OCI-LY7 (cell line): Measurements from ENCODE around the gene SELENOW. TPM values are rescaled to one million over a fixed set of nuclear protein-coding genes. Genes with fewer than 3 reads are reported as not detected.
"Not testable (repeated sequence)": the region's sequence is repeated elsewhere in the genome, so short reads cannot be mapped to it uniquely, and the experiment has no call there.

Source experiments
- BruUV-seq: library from RNA; stranded (reverse); fragments of 400-500 nt; replicated peaks from 2 replicates; lab custom pipeline; 2021; lab: Mats Ljungman, UMichigan
- CTCF ChIA-PET: fragments of 300-600 bp; sonication (Branson Sonifier 250); formaldehyde crosslinking; loops from one replicate; lab custom pipeline; 2022; ENCODE audit warnings: antibody characterized with exemption; ENCODE audit not compliant: unreplicated experiment; lab: Charles Lee
- POLR2A ChIA-PET: fragments of 300-600 bp; sonication (Branson Sonifier 250); formaldehyde crosslinking; loops from one replicate; lab custom pipeline; 2022; ENCODE audit warnings: antibody characterized with exemption; lab: Charles Lee
- DNase-seq: peaks from one replicate; pipeline ENCODE4 v3.0.0-alpha.2; 2015; ENCODE audit warnings: low spot score
- H2AFZ ChIP-seq: fragments of 200-600 bp; sonication (generic), shearing (Covaris generic); 2 replicates; pipeline ENCODE4 v1.6.1; 2014; ENCODE audit warnings: mild to moderate bottlenecking, antibody characterized with exemption, low read length, moderate library complexity
- H3K27ac ChIP-seq: fragments of 200-600 bp; sonication (generic); 2 replicates; pipeline ENCODE4 v1.5.1; 2014; ENCODE audit warnings: mixed run types, low read depth, mild to moderate bottlenecking, moderate library complexity, low read length, inconsistent platforms; ENCODE audit not compliant: poor library complexity, severe bottlenecking
- H3K36me3 ChIP-seq: fragments of 200-600 bp; sonication (generic); 2 replicates; pipeline ENCODE4 v1.6.1; 2014; ENCODE audit warnings: mild to moderate bottlenecking, antibody characterized with exemption, low read length, moderate library complexity, mixed read lengths; ENCODE audit not compliant: insufficient read depth
- H3K4me1 ChIP-seq: fragments of 200-600 bp; sonication (generic); 2 replicates; pipeline ENCODE4 v1.5.1; 2014; ENCODE audit warnings: mild to moderate bottlenecking, low read length; ENCODE audit not compliant: insufficient read depth, poor library complexity, severe bottlenecking
- H3K4me2 ChIP-seq: fragments of 200-600 bp; sonication (generic); 2 replicates; pipeline ENCODE4 v1.6.1; 2014; ENCODE audit warnings: mild to moderate bottlenecking, low read length
- H3K4me3 ChIP-seq: fragments of 200-600 bp; sonication (generic); 2 replicates; pipeline ENCODE4 v1.5.1; 2014; ENCODE audit warnings: mild to moderate bottlenecking, low read depth, low read length; ENCODE audit not compliant: poor library complexity, severe bottlenecking
- H3K79me2 ChIP-seq: fragments of 200-600 bp; sonication (generic); 2 replicates; pipeline ENCODE4 v1.6.1; 2016; ENCODE audit warnings: low read depth, mild to moderate bottlenecking, low read length, moderate library complexity, mixed read lengths; ENCODE audit not compliant: insufficient read depth
- H3K9me2 ChIP-seq: fragments of 200-600 bp; sonication (generic); 2 replicates; pipeline ENCODE4 v1.6.1; 2016; ENCODE audit warnings: mild to moderate bottlenecking, low read length, mixed read lengths; ENCODE audit not compliant: insufficient read depth
- H3K9me3 ChIP-seq: fragments of 200-600 bp; sonication (generic); 2 replicates; pipeline ENCODE4 v1.6.1; 2014; ENCODE audit warnings: mild to moderate bottlenecking, mixed run types, low read length, mixed read lengths
- H4K20me1 ChIP-seq: fragments of 200-600 bp; sonication (generic); 2 replicates; pipeline ENCODE4 v1.6.1; 2014; ENCODE audit warnings: mild to moderate bottlenecking, antibody characterized with exemption, low read length, moderate library complexity, mixed read lengths; ENCODE audit not compliant: insufficient read depth
- EZH2phosphoT487 ChIP-seq: fragments of 200-600 bp; sonication (generic); IDR thresholded peaks from 2 replicates; pipeline ENCODE4 v1.6.1; 2018; ENCODE audit warnings: low read depth, borderline replicate concordance, mild to moderate bottlenecking, mixed run types, antibody characterized with exemption, low read length, moderate library complexity, mixed read lengths
- intact Hi-C: fragments of 100-400 bp; cut with micrococcal nuclease; formaldehyde crosslinking; loops from one replicate; pipeline ENCODE4 v1.10.0; 2022; ENCODE audit not compliant: unreplicated experiment
- total RNA-seq, 2 experiments: library from RNA; depleted of rRNA in 1 of 2; stranded (reverse); fragments of >200 nt in 1 of 2; shearing (Covaris generic) in 1 of 2; gene quantifications; 2 replicates each; pipeline ENCODE4 v1.2.3, GENCODE V29; 2014 to 2022
- TF ChIP-seq, protein P1 (sequence below): fragments of 200-600 bp; sonication (generic); conservative IDR thresholded peaks from 2 replicates; pipeline ENCODE4 v1.5.1; 2014; ENCODE audit warnings: mild to moderate bottlenecking, antibody characterized with exemption, low read length, moderate library complexity, mixed read lengths

SELENOW gene
- total RNA-seq, 2 experiments from 2014 or later = 31.2 to 95.5 TPM

DNA sequence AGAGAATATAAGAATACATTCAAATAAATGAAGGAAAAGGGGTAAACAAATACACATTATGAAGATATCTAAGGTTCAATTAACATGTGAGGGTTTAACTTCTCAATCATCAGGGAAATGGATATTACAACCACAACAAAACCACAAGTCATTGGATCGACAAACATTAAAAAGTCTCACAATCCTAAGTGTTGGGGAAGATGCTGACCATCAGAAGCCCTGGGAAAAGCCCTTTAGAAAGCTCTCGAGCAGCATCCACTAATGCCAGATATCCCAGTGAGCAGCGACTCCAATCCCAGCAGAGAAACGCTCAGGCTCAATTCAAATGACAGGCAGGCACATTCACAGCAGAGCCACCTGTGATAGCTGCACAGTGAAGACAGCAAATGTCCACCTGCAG lies 22.8 kb downstream of the SELENOW start:
- no peaks in the 10 kb centered on the region for H4K20me1 ChIP-seq
- TF ChIP-seq, protein P1, sequence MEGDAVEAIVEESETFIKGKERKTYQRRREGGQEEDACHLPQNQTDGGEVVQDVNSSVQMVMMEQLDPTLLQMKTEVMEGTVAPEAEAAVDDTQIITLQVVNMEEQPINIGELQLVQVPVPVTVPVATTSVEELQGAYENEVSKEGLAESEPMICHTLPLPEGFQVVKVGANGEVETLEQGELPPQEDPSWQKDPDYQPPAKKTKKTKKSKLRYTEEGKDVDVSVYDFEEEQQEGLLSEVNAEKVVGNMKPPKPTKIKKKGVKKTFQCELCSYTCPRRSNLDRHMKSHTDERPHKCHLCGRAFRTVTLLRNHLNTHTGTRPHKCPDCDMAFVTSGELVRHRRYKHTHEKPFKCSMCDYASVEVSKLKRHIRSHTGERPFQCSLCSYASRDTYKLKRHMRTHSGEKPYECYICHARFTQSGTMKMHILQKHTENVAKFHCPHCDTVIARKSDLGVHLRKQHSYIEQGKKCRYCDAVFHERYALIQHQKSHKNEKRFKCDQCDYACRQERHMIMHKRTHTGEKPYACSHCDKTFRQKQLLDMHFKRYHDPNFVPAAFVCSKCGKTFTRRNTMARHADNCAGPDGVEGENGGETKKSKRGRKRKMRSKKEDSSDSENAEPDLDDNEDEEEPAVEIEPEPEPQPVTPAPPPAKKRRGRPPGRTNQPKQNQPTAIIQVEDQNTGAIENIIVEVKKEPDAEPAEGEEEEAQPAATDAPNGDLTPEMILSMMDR = no peak
- TF ChIP-seq EZH2phosphoT487 = no peak
- POLR2A ChIA-PET = no interaction called here
- H3K9me3 ChIP-seq = no peaks in the 10 kb centered on the region
- H3K4me2 ChIP-seq = no peak overlapping the region
- H2AFZ ChIP-seq = no peak overlapping the region
- no peak overlapping the region for H3K4me3 ChIP-seq
- DNase-seq = no peak
- intact Hi-C loops = no loop called here
- no peaks in the 10 kb centered on the region for H3K4me1 ChIP-seq
- no peaks in the 10 kb centered on the region for H3K36me3 ChIP-seq
- CTCF ChIA-PET = no interaction called here
- no peaks in the 10 kb centered on the region for H3K9me2 ChIP-seq
- no TSS peak for BruUV-seq
- H3K79me2 ChIP-seq = no peaks in the 10 kb centered on the region
- no peak overlapping the region for H3K27ac ChIP-seq

DNA sequence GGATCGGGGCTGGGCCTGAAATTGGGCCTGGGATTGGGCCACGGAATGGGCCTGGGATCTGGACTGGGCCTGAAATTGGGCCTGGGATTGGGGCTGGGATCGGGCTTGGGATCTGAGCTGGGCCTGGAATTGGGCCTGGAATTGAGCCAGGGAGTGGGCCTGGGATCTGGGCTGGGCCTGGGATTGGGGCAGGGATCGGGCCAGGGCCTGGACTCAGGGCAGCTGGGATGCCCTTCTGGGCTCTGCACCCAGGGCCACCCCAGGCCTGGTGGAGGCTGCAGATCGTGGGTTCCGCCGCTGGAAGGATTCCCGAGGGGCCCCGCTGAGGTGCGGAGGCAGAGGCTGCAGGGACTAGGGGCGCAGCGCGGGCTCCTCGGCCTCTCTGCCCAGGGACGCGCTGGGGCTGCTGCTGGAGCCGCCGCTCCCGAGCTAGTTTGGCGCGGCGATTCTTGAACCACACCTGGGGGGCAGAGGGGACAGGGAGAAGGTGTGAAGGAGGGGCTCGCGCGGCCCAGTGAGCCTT lies 24.1 kb downstream of the SELENOW start:
- TF ChIP-seq EZH2phosphoT487 = no peak
- TF ChIP-seq, protein P1 = no peak
- BruUV-seq = no TSS peak
- CTCF ChIA-PET = no interaction called here
- H3K9me2 ChIP-seq = no peaks in the 10 kb centered on the region
- intact Hi-C loops = no loop called here
- H2AFZ ChIP-seq = no peak overlapping the region
- no peak for DNase-seq
- no peaks in the 10 kb centered on the region for H3K79me2 ChIP-seq
- no peak overlapping the region for H3K4me2 ChIP-seq
- H3K9me3 ChIP-seq = no peaks in the 10 kb centered on the region
- POLR2A ChIA-PET = no interaction called here
- no peaks in the 10 kb centered on the region for H3K4me1 ChIP-seq
- H3K4me3 ChIP-seq = no peak overlapping the region
- no peak overlapping the region for H3K27ac ChIP-seq
- H3K36me3 ChIP-seq = no peaks in the 10 kb centered on the region
- no peaks in the 10 kb centered on the region for H4K20me1 ChIP-seq

DNA sequence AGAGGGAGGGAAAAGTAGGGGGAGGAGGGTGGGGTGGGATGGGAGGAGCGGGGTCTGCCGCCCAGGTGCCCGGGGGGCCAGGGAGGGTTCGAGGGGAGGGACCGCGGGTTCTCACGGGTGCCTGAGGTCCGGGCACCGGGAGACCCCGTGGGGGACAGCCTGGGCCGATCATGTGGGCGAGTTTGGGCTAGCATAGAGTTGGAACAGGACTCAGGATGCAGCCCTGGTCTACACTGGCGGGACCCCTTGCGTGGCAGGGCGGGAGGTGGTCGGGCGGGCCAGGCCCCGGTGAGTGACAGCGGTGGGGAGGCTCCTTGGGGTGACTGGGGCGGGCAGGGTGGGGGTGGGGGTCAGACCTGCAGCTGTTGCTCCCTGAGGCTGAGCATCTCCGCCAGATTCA lies 24.6 kb downstream of the SELENOW start:
- H3K4me2 ChIP-seq, CTCF ChIA-PET, intact Hi-C loops, H3K9me3 ChIP-seq, H2AFZ ChIP-seq, H3K79me2 ChIP-seq, POLR2A ChIA-PET, H3K9me2 ChIP-seq, H3K4me3 ChIP-seq, H3K4me1 ChIP-seq, H3K27ac ChIP-seq, BruUV-seq, H3K36me3 ChIP-seq, DNase-seq, H4K20me1 ChIP-seq: not testable (repeated sequence)

DNA sequence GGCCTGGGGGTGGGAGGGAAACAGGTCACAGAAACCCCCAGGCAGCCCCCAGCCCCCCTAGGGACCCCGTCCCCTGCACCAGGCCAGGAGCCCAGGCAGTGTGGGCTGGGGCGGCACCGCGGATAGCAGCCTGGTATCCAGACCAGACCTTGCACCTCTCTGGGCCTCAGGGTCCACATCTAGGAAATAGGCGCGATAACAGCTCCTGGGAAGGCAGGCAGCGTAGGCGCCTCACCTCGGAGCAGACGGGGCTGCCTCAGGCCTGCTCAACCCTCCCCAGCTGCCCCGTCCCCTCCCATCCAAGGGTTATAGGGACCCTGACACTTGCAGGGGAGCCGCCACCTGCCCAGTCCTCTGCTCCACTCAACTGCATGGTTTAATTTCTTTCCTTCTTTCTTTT lies 25.2 kb downstream of the SELENOW start:
- H3K27ac ChIP-seq, BruUV-seq, H2AFZ ChIP-seq, H3K79me2 ChIP-seq, intact Hi-C loops, POLR2A ChIA-PET, H3K36me3 ChIP-seq, H4K20me1 ChIP-seq, H3K4me3 ChIP-seq, H3K4me2 ChIP-seq, CTCF ChIA-PET, H3K9me3 ChIP-seq, H3K4me1 ChIP-seq, H3K9me2 ChIP-seq, DNase-seq: not testable (repeated sequence)

DNA sequence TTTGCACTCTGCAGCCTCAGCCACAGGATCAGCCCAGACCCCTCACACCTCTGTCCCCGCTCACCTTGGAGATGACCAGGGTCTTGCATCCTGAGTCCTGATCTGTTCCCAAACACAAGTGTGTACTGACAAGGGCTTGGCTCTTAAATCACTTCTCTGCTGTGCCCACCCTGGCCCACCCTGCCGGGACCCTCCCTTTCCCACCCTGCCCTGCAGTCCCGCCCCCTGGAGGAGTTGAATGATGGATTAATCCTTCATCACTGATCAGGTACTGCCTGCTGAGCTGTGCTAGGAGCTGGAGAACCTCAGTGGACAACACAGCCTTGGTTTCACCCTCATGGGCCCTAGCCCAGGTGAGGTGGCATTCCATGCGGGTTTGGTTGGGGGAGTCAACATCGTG lies 25.9 kb downstream of the SELENOW start, which contains the start of gene TPRX1:
TSS of gene TPRX1 (minus strand) at position 101 of the 400 bp plus-strand sequence. CDS start at position 89, 12 bp downstream.
- H3K9me3 ChIP-seq, H3K4me2 ChIP-seq, H3K36me3 ChIP-seq, intact Hi-C loops, POLR2A ChIA-PET, H3K9me2 ChIP-seq, H3K4me3 ChIP-seq, H3K4me1 ChIP-seq, H2AFZ ChIP-seq, BruUV-seq, CTCF ChIA-PET, H3K27ac ChIP-seq, H4K20me1 ChIP-seq, H3K79me2 ChIP-seq, DNase-seq: not testable (repeated sequence)
